ENCODE results near the gene MAGEA3. TPM values are rescaled to one million over a fixed set of nuclear protein-coding genes. Genes with fewer than 3 reads are reported as not detected.

MAGEA3 gene
- polyA plus RNA-seq, 3 donors, result not detected

- Histone ChIP-seq H3K4me2 (replicated peaks; ENCODE audit: extremely low read depth, low read length, poor library complexity, severe bottlenecking) (no peak overlapping the region), H3K9me3 (replicated peaks in 1 of 2; ENCODE audit: control insufficient read depth in 1 of 2, insufficient read depth in 1 of 2, low read length in 2 of 2) (no peaks in the 10 kb centered on the region), H3K27me3 (ENCODE audit: control insufficient read depth in 2 of 2, insufficient read depth in 2 of 2, low read length in 2 of 2) (no peaks in the 10 kb centered on the region), H3K27ac (ENCODE audit: low read depth in 1 of 2, low read length in 2 of 2) (no peak overlapping the region), H3K79me2 (ENCODE audit: insufficient read depth, low read length) (no peaks in the 10 kb centered on the region), H3K36me3 (replicated peaks in 1 of 2; ENCODE audit: control insufficient read depth in 1 of 2, insufficient read depth in 2 of 2, low read length in 2 of 2) (no peaks in the 10 kb centered on the region), H2AFZ (ENCODE audit: insufficient read depth, low read depth, low read length, poor library complexity, severe bottlenecking) (no peak overlapping the region), H4K20me1 (ENCODE audit: insufficient read depth, low read length) (no peaks in the 10 kb centered on the region), H3K4me3 (replicated peaks in 1 of 3; ENCODE audit: low read depth in 2 of 3, low read length in 3 of 3) (no peak overlapping the region), H3K4me1 (ENCODE audit: control insufficient read depth in 1 of 2, insufficient read depth in 2 of 2, low read length in 2 of 2) (no peaks in the 10 kb centered on the region), H3K9ac (ENCODE audit: insufficient read depth, low read length, poor library complexity, severe bottlenecking) (no peak overlapping the region)
- WGBS (ENCODE audit: insufficient coverage), result 95% methylated on average over 7 of the region's 7 CpGs
- H3K9me3 Mint-ChIP-seq, result peaks cover 0 to 2% (median 0%) of the 10 kb centered on the region in 7 donors
- H3K4me1 Mint-ChIP-seq, result no peaks in the 10 kb centered on the region
- no peak for DNase-seq
- no peaks in the 10 kb centered on the region for H3K36me3 Mint-ChIP-seq
- peaks cover 1 to 3% (median 2%) of the 10 kb centered on the region in 3 donors for H3K27me3 Mint-ChIP-seq (ENCODE audit: low read depth in 3 of 3)
- intact Hi-C loops (cut with micrococcal nuclease), result no loop called here
- TF ChIP-seq, protein P1, sequence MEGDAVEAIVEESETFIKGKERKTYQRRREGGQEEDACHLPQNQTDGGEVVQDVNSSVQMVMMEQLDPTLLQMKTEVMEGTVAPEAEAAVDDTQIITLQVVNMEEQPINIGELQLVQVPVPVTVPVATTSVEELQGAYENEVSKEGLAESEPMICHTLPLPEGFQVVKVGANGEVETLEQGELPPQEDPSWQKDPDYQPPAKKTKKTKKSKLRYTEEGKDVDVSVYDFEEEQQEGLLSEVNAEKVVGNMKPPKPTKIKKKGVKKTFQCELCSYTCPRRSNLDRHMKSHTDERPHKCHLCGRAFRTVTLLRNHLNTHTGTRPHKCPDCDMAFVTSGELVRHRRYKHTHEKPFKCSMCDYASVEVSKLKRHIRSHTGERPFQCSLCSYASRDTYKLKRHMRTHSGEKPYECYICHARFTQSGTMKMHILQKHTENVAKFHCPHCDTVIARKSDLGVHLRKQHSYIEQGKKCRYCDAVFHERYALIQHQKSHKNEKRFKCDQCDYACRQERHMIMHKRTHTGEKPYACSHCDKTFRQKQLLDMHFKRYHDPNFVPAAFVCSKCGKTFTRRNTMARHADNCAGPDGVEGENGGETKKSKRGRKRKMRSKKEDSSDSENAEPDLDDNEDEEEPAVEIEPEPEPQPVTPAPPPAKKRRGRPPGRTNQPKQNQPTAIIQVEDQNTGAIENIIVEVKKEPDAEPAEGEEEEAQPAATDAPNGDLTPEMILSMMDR (IDR thresholded peaks at IDR 0.05), result no peak
- no peak overlapping the region for H3K27ac Mint-ChIP-seq
- no peak overlapping the region for H3K4me3 Mint-ChIP-seq
Measured at GRCh38 chrX:152656890-152657289, 41.7 kb upstream of the MAGEA3 start.

DNA sequence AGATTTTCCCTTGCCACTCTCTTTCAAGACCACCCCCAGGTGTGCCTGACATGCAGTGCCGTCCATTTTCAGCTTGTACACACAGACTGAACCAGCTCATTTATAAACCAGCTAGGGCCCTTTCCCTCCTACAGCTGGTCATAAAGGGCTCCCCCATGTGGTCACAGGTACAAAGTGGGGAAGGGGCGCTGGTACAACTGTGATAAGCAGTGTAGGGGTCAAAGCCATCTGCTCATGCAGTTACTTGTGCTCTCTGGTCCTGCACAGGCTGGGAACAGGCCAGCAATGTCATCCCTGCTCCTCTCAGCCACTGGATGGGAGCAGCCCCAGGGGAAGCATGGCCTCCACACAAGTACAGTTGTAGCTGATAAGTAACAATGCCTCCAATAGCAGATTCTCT is 40.3 kb upstream of the MAGEA3 start:
- no peak overlapping the region for H3K4me3 ChIP-seq (replicated peaks in 1 of 3; ENCODE audit: low read depth in 2 of 3, low read length in 3 of 3)
- no peak for DNase-seq
- H3K9ac ChIP-seq (ENCODE audit: insufficient read depth, low read length, poor library complexity, severe bottlenecking), result no peak overlapping the region
- no peaks in the 10 kb centered on the region for H3K36me3 ChIP-seq (replicated peaks in 1 of 2; ENCODE audit: control insufficient read depth in 1 of 2, insufficient read depth in 2 of 2, low read length in 2 of 2)
- H3K36me3 Mint-ChIP-seq, result no peaks in the 10 kb centered on the region
- H3K9me3 Mint-ChIP-seq, result no peaks in the 10 kb centered on the region
- intact Hi-C loops (cut with micrococcal nuclease), result no loop called here
- no CpG with 5 or more reads among the region's 2 CpGs for WGBS (ENCODE audit: insufficient coverage)
- no peaks in the 10 kb centered on the region for H3K4me1 ChIP-seq (ENCODE audit: control insufficient read depth in 1 of 2, insufficient read depth in 2 of 2, low read length in 2 of 2)
- H3K27ac ChIP-seq (ENCODE audit: low read depth in 1 of 2, low read length in 2 of 2), result no peak overlapping the region
- no peaks in the 10 kb centered on the region for H3K27me3 ChIP-seq (ENCODE audit: control insufficient read depth in 2 of 2, insufficient read depth in 2 of 2, low read length in 2 of 2)
- H2AFZ ChIP-seq (ENCODE audit: insufficient read depth, low read depth, low read length, poor library complexity, severe bottlenecking), result no peak overlapping the region
- no peaks in the 10 kb centered on the region for H3K9me3 ChIP-seq (replicated peaks in 1 of 2; ENCODE audit: control insufficient read depth in 1 of 2, insufficient read depth in 1 of 2, low read length in 2 of 2)
- H3K4me3 Mint-ChIP-seq, result peak overlapping the region in 1 of 2 donors; percentile 54
- TF ChIP-seq, protein P1 (IDR thresholded peaks at IDR 0.05), result no peak
- peaks cover 1 to 2% (median 2%) of the 10 kb centered on the region in 3 donors for H3K27me3 Mint-ChIP-seq (ENCODE audit: low read depth in 3 of 3)
- H3K27ac Mint-ChIP-seq, result no peak overlapping the region
- no peaks in the 10 kb centered on the region for H4K20me1 ChIP-seq (ENCODE audit: insufficient read depth, low read length)
- H3K4me2 ChIP-seq (replicated peaks; ENCODE audit: extremely low read depth, low read length, poor library complexity, severe bottlenecking), result no peak overlapping the region
- H3K4me1 Mint-ChIP-seq, result no peaks in the 10 kb centered on the region
- H3K79me2 ChIP-seq (ENCODE audit: insufficient read depth, low read length), result no peaks in the 10 kb centered on the region

All from CD14-positive monocyte (primary cell).